Endothelial cell of umbilical vein (primary cell): ENCODE results near the gene DDIT4. TPM values are rescaled to one million over a fixed set of nuclear protein-coding genes. Genes with fewer than 3 reads are reported as not detected.
A peak's percentile ranks its signal among the peaks of the same experiment; 100 is the strongest.

Experiments used
- BruUV-seq: library from RNA; stranded (reverse); fragments of 400-500 nt; replicated peaks from 2 replicates; lab custom pipeline; 2021; lab: Mats Ljungman, UMichigan
- CTCF ChIA-PET: fragments of 300-600, 350-600 bp; sonication (Branson Sonifier 250); formaldehyde crosslinking; loops from one replicate; lab custom pipeline; 2021; ENCODE audit warnings: antibody characterized with exemption, inconsistent platforms; lab: Charles Lee
- POLR2A ChIA-PET: fragments of 300-600, 350-600 bp; sonication (Branson Sonifier 250); formaldehyde crosslinking; loops from one replicate; lab custom pipeline; 2021; ENCODE audit warnings: antibody characterized with exemption, inconsistent platforms; lab: Charles Lee
- DNase-seq: peaks from one replicate; pipeline ENCODE4 v3.0.0-alpha.2; 2011; ENCODE audit warnings: low read depth, low spot score
- FAIRE-seq: peaks from 2 replicates; lab custom pipeline; 2011; peaks lifted over from hg19 to GRCh38; lab: Jason Lieb, UNC
- H2AFZ ChIP-seq: 2 replicates; pipeline ENCODE4 v1.6.0; 2012; ENCODE audit warnings: low read depth, low read length, control low read depth, inconsistent platforms
- H3K27ac ChIP-seq: 2 replicates; pipeline ENCODE4 v1.5.1; 2011; ENCODE audit warnings: low read depth, mild to moderate bottlenecking, control low read depth, low read length, moderate library complexity; ENCODE audit not compliant: insufficient read depth
- H3K27me3 ChIP-seq, 2 experiments: 2 replicates each; pipeline versions ENCODE4 v1.6.0 to v1.6.1; 2011; ENCODE audit warnings: low read length in 2 of 2, mixed read lengths in 1 of 2; ENCODE audit not compliant: control insufficient read depth in 2 of 2, insufficient read depth in 2 of 2
- H3K36me3 ChIP-seq, 2 experiments: 2 replicates in 1 of 2; 3 replicates in 1 of 2; pipeline ENCODE4 v1.5.1; 2011; ENCODE audit warnings: low read length in 2 of 2, mild to moderate bottlenecking in 1 of 2, moderate library complexity in 1 of 2; ENCODE audit not compliant: control insufficient read depth in 2 of 2, insufficient read depth in 2 of 2; ENCODE audit errors: extremely low read depth in 1 of 2
- H3K4me1 ChIP-seq: 3 replicates; pipeline ENCODE4 v1.5.1; 2011; ENCODE audit warnings: mild to moderate bottlenecking, low read length; ENCODE audit not compliant: control insufficient read depth, insufficient read depth; ENCODE audit errors: extremely low read depth
- H3K4me2 ChIP-seq: 2 replicates; pipeline ENCODE4 v1.6.1; 2011; ENCODE audit warnings: low read length, control low read depth, mixed read lengths; ENCODE audit not compliant: insufficient read depth
- H3K4me3 ChIP-seq, 3 experiments: fragments of 200-600 bp in 1 of 3; sonication (generic), shearing (Covaris generic) in 1 of 3; replicated peaks in 1 of 3; 2 replicates each; pipeline ENCODE4 v1.5.1; 2011 to 2016; ENCODE audit warnings: control low read depth in 3 of 3, low read length in 3 of 3, mild to moderate bottlenecking in 2 of 3, inconsistent platforms in 1 of 3, low read depth in 1 of 3, moderate library complexity in 1 of 3; ENCODE audit not compliant: insufficient read depth in 1 of 3
- H3K79me2 ChIP-seq: 2 replicates; pipeline ENCODE4 v1.6.0; 2012; ENCODE audit warnings: low read length, inconsistent platforms; ENCODE audit not compliant: control insufficient read depth, insufficient read depth
- H3K9ac ChIP-seq: replicated peaks from 2 replicates; pipeline ENCODE3; 2011; ENCODE audit warnings: low read length, control low read depth; ENCODE audit not compliant: insufficient read depth; ENCODE audit errors: extremely low read depth
- H3K9me1 ChIP-seq: replicated peaks from 3 replicates; pipeline ENCODE4 v1.6.0; 2011; ENCODE audit warnings: mild to moderate bottlenecking, low read length; ENCODE audit not compliant: control insufficient read depth, insufficient read depth; ENCODE audit errors: extremely low read depth
- H3K9me3 ChIP-seq: replicated peaks from 2 replicates; pipeline ENCODE4 v1.5.1; 2012; ENCODE audit warnings: low read length, inconsistent platforms; ENCODE audit not compliant: control insufficient read depth, insufficient read depth
- H4K20me1 ChIP-seq: replicated peaks from 2 replicates; pipeline ENCODE3; 2011; ENCODE audit warnings: mild to moderate bottlenecking, low read length; ENCODE audit not compliant: control insufficient read depth, insufficient read depth; ENCODE audit errors: extremely low read depth
- CTCF ChIP-seq, 2 donors: IDR thresholded peaks; 1 replicate in 1 of 2; 2 replicates in 1 of 2; pipeline ENCODE4 v1.5.1; 2011; ENCODE audit warnings: low read length in 2 of 2, mild to moderate bottlenecking in 2 of 2, moderate library complexity in 2 of 2, control low read depth in 1 of 2, inconsistent platforms in 1 of 2, low read depth in 1 of 2; ENCODE audit not compliant: insufficient read depth in 1 of 2; ENCODE audit errors: extremely low read depth in 1 of 2
- EZH2 ChIP-seq: IDR thresholded peaks from 2 replicates; pipeline ENCODE4 v1.6.1; 2012; ENCODE audit warnings: borderline replicate concordance, low read depth, mild to moderate bottlenecking, moderate library complexity, low read length, inconsistent platforms; ENCODE audit not compliant: severe bottlenecking
- FOS ChIP-seq: IDR thresholded peaks from 2 replicates; pipeline ENCODE4 v1.6.1; 2011; ENCODE audit warnings: mild to moderate bottlenecking, low read length, moderate library complexity, borderline replicate concordance; ENCODE audit not compliant: insufficient read depth
- GATA2 ChIP-seq: IDR thresholded peaks from 2 replicates; pipeline ENCODE4 v1.7.0; 2011; ENCODE audit warnings: low read depth, mild to moderate bottlenecking, moderate library complexity, mixed read lengths, low read length; ENCODE audit not compliant: insufficient read length, insufficient read depth
- JUN ChIP-seq: IDR thresholded peaks from 2 replicates; pipeline ENCODE4 v1.6.1; 2011; ENCODE audit warnings: borderline replicate concordance, low read depth; ENCODE audit not compliant: insufficient read length, insufficient read depth
- MAX ChIP-seq: IDR thresholded peaks from 2 replicates; pipeline ENCODE4 v1.6.1; 2011; ENCODE audit not compliant: insufficient read depth, insufficient read length
- MYC ChIP-seq: IDR thresholded peaks from one replicate; pipeline ENCODE4 v1.6.1; 2011; ENCODE audit warnings: mild to moderate bottlenecking, low read depth, low read length
- POLR2A ChIP-seq: IDR thresholded peaks from 2 replicates; pipeline ENCODE4 v1.6.1; 2012; ENCODE audit warnings: low read depth, mild to moderate bottlenecking, control low read depth, low read length
- POLR2AphosphoS5 ChIP-seq: IDR thresholded peaks from 2 replicates; pipeline ENCODE4 v1.6.1; 2012; ENCODE audit warnings: low read depth, mild to moderate bottlenecking, control low read depth, low read length, moderate library complexity; ENCODE audit not compliant: insufficient read depth
- dilution Hi-C: fragments of 300-500 bp; cut with MboI; formaldehyde crosslinking; loops from one replicate; pipeline ENCODE4 v1.15.0; 2019; ENCODE audit warnings: low sequenced_read_pairs; ENCODE audit not compliant: extremely low pct_ligation_motif_present
- intact Hi-C: fragments of 100-400 bp; cut with micrococcal nuclease; formaldehyde crosslinking; loops from one replicate; pipeline ENCODE4 v1.10.0; 2022
- polyA plus RNA-seq, 4 experiments: library from polyadenylated mRNA; depleted of rRNA in 3 of 4; stranded (reverse) in 3 of 4; unstranded in 1 of 4; fragments of >200 nt; gene quantifications; 2 replicates each; pipeline versions ENCODE4 v1.2.1 to v1.2.3, GENCODE V29; 2011 to 2012; ENCODE audit warnings: missing spikeins in 1 of 4
- total RNA-seq: library from RNA; stranded (reverse); gene quantifications from 2 replicates; pipeline ENCODE4 v1.2.3, GENCODE V29; 2021

DDIT4 gene
- total and polyA plus RNA-seq, 2 donors (not counting 3 experiments of a cell fraction or from before 2014, with no cell fraction given), result 60.4 to 65.3 TPM

- H4K20me1 ChIP-seq, result no peaks in the 10 kb centered on the region
- H3K27ac ChIP-seq, result no peak overlapping the region
- intact Hi-C loops, result no loop called here
- FAIRE-seq, result no peak
- peaks cover 16% of the 10 kb centered on the region for H3K79me2 ChIP-seq
- peaks cover 23% of the 10 kb centered on the region for H3K4me1 ChIP-seq
- POLR2A ChIA-PET, result interaction anchor here (2.1 to 6.1 kb wide), 4 partner anchors 44 to 58 kb away, joined by 8 to 59 read pairs (median 32); no protein-coding TSS in a partner anchor
- CTCF ChIA-PET, result interaction anchor here (0.9 to 9.4 kb wide), 12 partner anchors 14 to 228 kb away, joined by 3 to 214 read pairs (median 10); no protein-coding TSS in a partner anchor
- peaks cover 0 to 7% of the 10 kb centered on the region in 2 experiments for H3K36me3 ChIP-seq
- H3K4me2 ChIP-seq, result no peak overlapping the region
- TF ChIP-seq MAX (no peak), POLR2A (peak; percentile 90), MYC (no peak)
- H2AFZ ChIP-seq, result no peak overlapping the region
- H3K9me3 ChIP-seq, result no peaks in the 10 kb centered on the region
- no peak for DNase-seq
- BruUV-seq, result no TSS peak
- H3K27me3 ChIP-seq, result no peaks in the 10 kb centered on the region
- H3K9me1 ChIP-seq, result no peaks in the 10 kb centered on the region
- dilution Hi-C loops, result no loop called here
- H3K4me3 ChIP-seq, result no peak overlapping the region
- no peak overlapping the region for H3K9ac ChIP-seq
Observed at GRCh38 chr10:72276421-72277339, 3.0 kb downstream of the DDIT4 start.

- H2AFZ ChIP-seq, result no peak overlapping the region
- no peaks in the 10 kb centered on the region for H3K27me3 ChIP-seq
- ChIA-PET POLR2A (interaction anchor here (0.5 to 6.1 kb wide), 3 partner anchors 21 to 48 kb away, joined by 3 to 59 read pairs (median 4); no protein-coding TSS in a partner anchor), CTCF (interaction anchor here (0.8 to 9.4 kb wide), 8 partner anchors 15 to 63 kb away, joined by 3 to 214 read pairs (median 4); no protein-coding TSS in a partner anchor)
- peaks cover 16% of the 10 kb centered on the region for H3K79me2 ChIP-seq
- dilution Hi-C loops, result no loop called here
- no peak overlapping the region for H3K27ac ChIP-seq
- no TSS peak for BruUV-seq
- H3K36me3 ChIP-seq, result peaks cover 0 to 7% of the 10 kb centered on the region in 2 experiments
- peaks cover 19% of the 10 kb centered on the region for H3K4me1 ChIP-seq
- H4K20me1 ChIP-seq, result no peaks in the 10 kb centered on the region
- FAIRE-seq (no peak), DNase-seq (no peak)
- H3K9ac ChIP-seq, result no peak overlapping the region
- no peak overlapping the region for H3K4me2 ChIP-seq
- TF ChIP-seq EZH2 (no peak), POLR2A (no peak), MAX (no peak), GATA2 (no peak), CTCF (IDR thresholded peaks at IDR 0.05; ENCODE audit: extremely low read depth in 1 of 2, insufficient read depth in 1 of 2, low read depth in 1 of 2, low read length in 2 of 2) (no peak), JUN (no peak), POLR2AphosphoS5 (no peak), MYC (no peak), FOS (no peak)
- intact Hi-C loops, result no loop called here
- no peaks in the 10 kb centered on the region for H3K9me1 ChIP-seq
- H3K9me3 ChIP-seq, result no peaks in the 10 kb centered on the region
- no peak overlapping the region for H3K4me3 ChIP-seq
Observed at GRCh38 chr10:72277340-72277995, 3.7 kb downstream of the DDIT4 start.
